Osteoblast (primary cell): ENCODE measurements around the gene DPP4. TPM values are rescaled to one million over a fixed set of nuclear protein-coding genes. Genes with fewer than 3 reads are reported as not detected.

Source experiments
- DNase-seq: peaks from one replicate; pipeline ENCODE4 v3.0.0; 2011; ENCODE audit warnings: low spot score, mixed read lengths; ENCODE audit not compliant: insufficient read length; ENCODE audit errors: missing footprints
- H2AFZ ChIP-seq: 2 replicates; pipeline ENCODE4 v1.6.0; 2011; ENCODE audit warnings: mild to moderate bottlenecking, low read length
- H3K27ac ChIP-seq: 2 replicates; pipeline ENCODE4 v1.5.1; 2011; ENCODE audit warnings: mild to moderate bottlenecking, low read depth, low read length, moderate library complexity
- H3K27me3 ChIP-seq: 2 replicates; pipeline ENCODE4 v1.6.0; 2012; ENCODE audit warnings: mild to moderate bottlenecking, control low read depth, inconsistent platforms, low read length, moderate library complexity; ENCODE audit not compliant: insufficient read depth
- H3K36me3 ChIP-seq: 2 replicates; pipeline ENCODE4 v1.5.1; 2011; ENCODE audit warnings: mild to moderate bottlenecking, low read length, control low read depth, moderate library complexity; ENCODE audit not compliant: insufficient read depth
- H3K4me1 ChIP-seq: 2 replicates; pipeline ENCODE4 v1.5.1; 2011; ENCODE audit warnings: mild to moderate bottlenecking, low read length, control low read depth, moderate library complexity; ENCODE audit not compliant: insufficient read depth
- H3K4me2 ChIP-seq: 2 replicates; pipeline ENCODE4 v1.6.0; 2011; ENCODE audit warnings: mild to moderate bottlenecking, low read length; ENCODE audit not compliant: insufficient read depth
- H3K4me3 ChIP-seq: fragments of 200-600 bp; sonication (generic); 3 replicates; pipeline ENCODE4 v1.5.1; 2012; ENCODE audit warnings: mild to moderate bottlenecking, low read length, inconsistent platforms; ENCODE audit not compliant: insufficient read depth
- H3K79me2 ChIP-seq: 2 replicates; pipeline ENCODE4 v1.6.0; 2012; ENCODE audit warnings: mild to moderate bottlenecking, low read length, control low read depth, inconsistent platforms; ENCODE audit not compliant: insufficient read depth
- H3K9me3 ChIP-seq: 2 replicates; pipeline ENCODE4 v1.5.1; 2011; ENCODE audit warnings: low read depth, low read length, control low read depth
- H4K20me1 ChIP-seq: 2 replicates; pipeline ENCODE4 v1.6.0; 2012; ENCODE audit warnings: mild to moderate bottlenecking, low read length, control low read depth; ENCODE audit not compliant: insufficient read depth
- CTCF ChIP-seq: IDR thresholded peaks from 2 replicates; pipeline ENCODE4 v1.5.1; 2011; ENCODE audit warnings: mild to moderate bottlenecking, low read depth, low read length, moderate library complexity; ENCODE audit errors: extremely low read depth
- total RNA-seq: library from RNA; depleted of rRNA; stranded (reverse); fragments of >200 nt; gene quantifications from 2 replicates; pipeline ENCODE4 v1.2.3, GENCODE V29; 2012

The DPP4 gene
- 192 and 256 TPM in 2 replicates for total RNA-seq

GRCh38 chr2:162073888-162074631 is at the start of gene DPP4:
Gene DPP4, minus strand, starts transcription at chr2:162074215. Its CDS starts 234 bp downstream, at chr2:162073981.
- H4K20me1 ChIP-seq = no peaks in the 10 kb centered on the region
- H3K9me3 ChIP-seq = no peaks in the 10 kb centered on the region
- H3K79me2 ChIP-seq = peaks cover 8% of the 10 kb centered on the region
- peak within 1 kb of the TSS; percentile 88 for H2AFZ ChIP-seq
- peak within 1 kb of the TSS; percentile 82 for H3K4me3 ChIP-seq
- H3K4me1 ChIP-seq = peaks cover 60% of the 10 kb centered on the region
- no peaks in the 10 kb centered on the region for H3K36me3 ChIP-seq
- TF ChIP-seq CTCF = no peak
- peak within 1 kb of the TSS; percentile 91 for H3K4me2 ChIP-seq
- peak within 1 kb of the TSS; percentile 80 for H3K27ac ChIP-seq
- peak; percentile 89 for DNase-seq
- H3K27me3 ChIP-seq = no peaks in the 10 kb centered on the region

GRCh38 chr2:162118166-162119031 is 44.4 kb upstream of the DPP4 start:
- Histone ChIP-seq H3K4me3 (peak overlapping the region; percentile 32), H3K36me3 (no peaks in the 10 kb centered on the region), H3K9me3 (peaks cover 3% of the 10 kb centered on the region), H3K4me1 (peaks cover 25% of the 10 kb centered on the region), H4K20me1 (no peaks in the 10 kb centered on the region), H3K79me2 (no peaks in the 10 kb centered on the region), H3K4me2 (peak overlapping the region; percentile 72), H3K27ac (peak overlapping the region; percentile 78), H2AFZ (peak overlapping the region; percentile 75), H3K27me3 (no peaks in the 10 kb centered on the region)
- peak; percentile 77 for DNase-seq
- no peak for TF ChIP-seq CTCF

GRCh38 chr2:162116352-162116751 is 42.3 kb upstream of the DPP4 start:
- Histone ChIP-seq H2AFZ (no peak overlapping the region), H4K20me1 (no peaks in the 10 kb centered on the region), H3K4me1 (peaks cover 29% of the 10 kb centered on the region), H3K36me3 (no peaks in the 10 kb centered on the region), H3K9me3 (peaks cover 3% of the 10 kb centered on the region), H3K79me2 (no peaks in the 10 kb centered on the region), H3K27me3 (no peaks in the 10 kb centered on the region), H3K27ac (no peak overlapping the region), H3K4me2 (no peak overlapping the region), H3K4me3 (no peak overlapping the region)
- DNase-seq = no peak
- TF ChIP-seq CTCF = no peak

GRCh38 chr2:162115076-162115475 is 41.1 kb upstream of the DPP4 start:
- H4K20me1 ChIP-seq = no peaks in the 10 kb centered on the region
- no peak overlapping the region for H3K27ac ChIP-seq
- peaks cover 29% of the 10 kb centered on the region for H3K4me1 ChIP-seq
- no peak for TF ChIP-seq CTCF
- no peaks in the 10 kb centered on the region for H3K36me3 ChIP-seq
- H2AFZ ChIP-seq = no peak overlapping the region
- H3K4me2 ChIP-seq = no peak overlapping the region
- DNase-seq = no peak
- H3K4me3 ChIP-seq = no peak overlapping the region
- no peaks in the 10 kb centered on the region for H3K27me3 ChIP-seq
- peaks cover 3% of the 10 kb centered on the region for H3K9me3 ChIP-seq
- H3K79me2 ChIP-seq = no peaks in the 10 kb centered on the region
